Urinary bladder (tissue), 4 donors: Measurements from ENCODE around the gene TMEM178B. TPM values are rescaled to one million over a fixed set of nuclear protein-coding genes. Genes with fewer than 3 reads are reported as not detected.

Source experiments
- DNase-seq: peaks from one replicate; pipeline ENCODE4 v3.0.0-alpha.2; 2015; ENCODE audit errors: extremely low spot score
- H3K27ac ChIP-seq: one replicate; pipeline ENCODE4 v1.5.1; 2013; ENCODE audit warnings: low read depth, mild to moderate bottlenecking, moderate library complexity
- H3K36me3 ChIP-seq: one replicate; pipeline ENCODE4 v1.6.1; 2013; ENCODE audit warnings: mild to moderate bottlenecking, moderate library complexity; ENCODE audit not compliant: insufficient read depth
- H3K4me1 ChIP-seq: one replicate; pipeline ENCODE4 v1.6.1; 2013; ENCODE audit warnings: mild to moderate bottlenecking, moderate library complexity; ENCODE audit not compliant: insufficient read depth
- H3K4me3 ChIP-seq: one replicate; pipeline ENCODE4 v1.5.1; 2013; ENCODE audit warnings: low read depth, low read length
- WGBS: extraction: QIAGEN DNeasy Blood & Tissue Kit; methylation state at CpG from one replicate; pipeline ENCODE4 v1.1.7; 2013; 5-methylcytosine and 5-hydroxymethylcytosine counted together
- polyA plus RNA-seq: library from polyadenylated mRNA; stranded (reverse); fragments of 200-250 nt; gene quantifications from one replicate; pipeline ENCODE4 v1.2.3, GENCODE V29; 2013
- total RNA-seq: library from RNA; depleted of rRNA; stranded (reverse); fragments of >200 nt; gene quantifications from one replicate; pipeline ENCODE4 v1.2.3, GENCODE V29; 2014
- donor health status: healthy with polysubstance abuse.
- donor health status: healthy.

Gene TMEM178B
- total and polyA plus RNA-seq, 2 donors: 0.57 to 2.0 TPM

GRCh38 chr7:141238596-141239243, 164.9 kb downstream of the TMEM178B start:
- Histone ChIP-seq H3K27ac (no peak overlapping the region), H3K36me3 (no peaks in the 10 kb centered on the region), H3K4me1 (no peaks in the 10 kb centered on the region), H3K4me3 (no peak overlapping the region)
- DNase-seq: no peak
- WGBS: 55% methylated on average over 10 of the region's 10 CpGs

DNA sequence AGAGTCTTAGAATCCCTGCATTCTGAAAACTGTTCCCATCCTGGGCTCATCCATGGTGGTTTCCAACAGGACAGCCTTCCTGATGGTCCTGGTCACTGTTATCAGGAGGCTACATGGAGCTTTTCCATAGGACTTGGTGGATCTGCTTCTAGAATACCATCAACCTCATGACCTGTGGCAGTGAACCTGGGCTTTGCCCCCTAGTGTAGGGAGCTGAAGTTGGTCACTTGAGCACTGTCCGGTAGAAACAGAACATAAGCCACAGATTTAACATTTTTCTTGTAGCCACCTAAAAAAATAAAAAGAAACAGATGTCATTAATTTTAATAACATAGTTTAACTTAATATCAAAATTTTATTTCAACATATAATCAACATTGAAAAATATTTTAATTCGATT, 165.8 kb downstream of the TMEM178B start:
- WGBS: 91% methylated on average over 2 of the region's 2 CpGs
- H3K4me1 ChIP-seq: no peaks in the 10 kb centered on the region

DNA sequence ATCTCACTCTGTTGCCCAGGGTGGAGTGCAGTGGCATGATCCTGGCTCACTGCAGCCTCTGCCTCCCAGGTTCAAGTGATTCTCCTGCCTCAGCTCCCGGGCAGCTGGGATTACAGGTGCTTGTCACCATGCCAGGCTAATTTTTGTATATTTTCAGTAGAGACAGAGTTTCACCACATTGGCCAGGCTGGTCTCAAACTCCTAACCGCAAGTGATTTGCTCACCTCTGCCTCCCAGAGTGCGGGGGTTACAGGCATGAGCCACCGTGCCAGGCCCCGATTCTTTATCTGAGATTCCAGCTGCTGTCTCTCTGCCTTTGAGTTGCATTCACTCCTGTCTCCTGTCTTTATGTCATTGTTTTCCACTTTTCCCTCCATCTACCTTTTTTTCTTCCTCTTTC, 168.7 kb downstream of the TMEM178B start:
- WGBS: 71% methylated on average over 5 of the region's 5 CpGs
- Histone ChIP-seq H3K27ac (no peak overlapping the region), H3K36me3 (no peaks in the 10 kb centered on the region), H3K4me1 (no peaks in the 10 kb centered on the region), H3K4me3 (no peak overlapping the region)
- DNase-seq: no peak

More for the DNA sequence above, 165.8 kb downstream of the TMEM178B start:
- Histone ChIP-seq H3K36me3 (no peaks in the 10 kb centered on the region), H3K4me3 (no peak overlapping the region), H3K27ac (no peak overlapping the region)
- DNase-seq: no peak

GRCh38 chr7:141243368-141243767, 169.5 kb downstream of the TMEM178B start:
- 71% methylated on average over 8 of the region's 8 CpGs for WGBS
- Histone ChIP-seq H3K4me3 (no peak overlapping the region), H3K27ac (no peak overlapping the region), H3K4me1 (no peaks in the 10 kb centered on the region), H3K36me3 (no peaks in the 10 kb centered on the region)
- no peak for DNase-seq

GRCh38 chr7:141244435-141244834, 170.6 kb downstream of the TMEM178B start:
- H3K36me3 ChIP-seq: no peaks in the 10 kb centered on the region
- no peak overlapping the region for H3K4me3 ChIP-seq
- no peak for DNase-seq
- 77% methylated on average over 6 of the region's 6 CpGs for WGBS
- H3K27ac ChIP-seq: no peak overlapping the region
- H3K4me1 ChIP-seq: no peaks in the 10 kb centered on the region

- DNase-seq: no peak
- Histone ChIP-seq H3K36me3 (no peaks in the 10 kb centered on the region), H3K27ac (no peak overlapping the region), H3K4me1 (no peaks in the 10 kb centered on the region), H3K4me3 (no peak overlapping the region)
- 83% methylated on average over 6 of the region's 6 CpGs for WGBS
These were observed 172.6 kb downstream of the TMEM178B start for GRCh38 chr7:141246426-141246825.

- DNase-seq: no peak
- no peak overlapping the region for H3K4me3 ChIP-seq
- WGBS: 75% methylated on average over 1 of the region's 1 CpG
- H3K36me3 ChIP-seq: no peaks in the 10 kb centered on the region
- H3K27ac ChIP-seq: no peak overlapping the region
- no peaks in the 10 kb centered on the region for H3K4me1 ChIP-seq
These were observed 177.3 kb downstream of the TMEM178B start for GRCh38 chr7:141251180-141251579.

- 86% methylated on average over 2 of the region's 2 CpGs for WGBS
- DNase-seq: no peak
- Histone ChIP-seq H3K4me1 (no peaks in the 10 kb centered on the region), H3K27ac (no peak overlapping the region), H3K4me3 (no peak overlapping the region), H3K36me3 (no peaks in the 10 kb centered on the region)
These were observed 178.1 kb downstream of the TMEM178B start for GRCh38 chr7:141251957-141252356.

- 92% methylated on average over 2 of the region's 2 CpGs for WGBS
- no peaks in the 10 kb centered on the region for H3K36me3 ChIP-seq
- H3K4me1 ChIP-seq: no peaks in the 10 kb centered on the region
- H3K4me3 ChIP-seq: no peak overlapping the region
- DNase-seq: no peak
- H3K27ac ChIP-seq: no peak overlapping the region
These were observed 183.7 kb downstream of the TMEM178B start for GRCh38 chr7:141257597-141257996.

GRCh38 chr7:141258559-141258958, 184.7 kb downstream of the TMEM178B start:
- Histone ChIP-seq H3K4me3 (no peak overlapping the region), H3K36me3 (no peaks in the 10 kb centered on the region), H3K27ac (no peak overlapping the region), H3K4me1 (no peaks in the 10 kb centered on the region)
- 78% methylated on average over 5 of the region's 5 CpGs for WGBS
- DNase-seq: no peak

DNA sequence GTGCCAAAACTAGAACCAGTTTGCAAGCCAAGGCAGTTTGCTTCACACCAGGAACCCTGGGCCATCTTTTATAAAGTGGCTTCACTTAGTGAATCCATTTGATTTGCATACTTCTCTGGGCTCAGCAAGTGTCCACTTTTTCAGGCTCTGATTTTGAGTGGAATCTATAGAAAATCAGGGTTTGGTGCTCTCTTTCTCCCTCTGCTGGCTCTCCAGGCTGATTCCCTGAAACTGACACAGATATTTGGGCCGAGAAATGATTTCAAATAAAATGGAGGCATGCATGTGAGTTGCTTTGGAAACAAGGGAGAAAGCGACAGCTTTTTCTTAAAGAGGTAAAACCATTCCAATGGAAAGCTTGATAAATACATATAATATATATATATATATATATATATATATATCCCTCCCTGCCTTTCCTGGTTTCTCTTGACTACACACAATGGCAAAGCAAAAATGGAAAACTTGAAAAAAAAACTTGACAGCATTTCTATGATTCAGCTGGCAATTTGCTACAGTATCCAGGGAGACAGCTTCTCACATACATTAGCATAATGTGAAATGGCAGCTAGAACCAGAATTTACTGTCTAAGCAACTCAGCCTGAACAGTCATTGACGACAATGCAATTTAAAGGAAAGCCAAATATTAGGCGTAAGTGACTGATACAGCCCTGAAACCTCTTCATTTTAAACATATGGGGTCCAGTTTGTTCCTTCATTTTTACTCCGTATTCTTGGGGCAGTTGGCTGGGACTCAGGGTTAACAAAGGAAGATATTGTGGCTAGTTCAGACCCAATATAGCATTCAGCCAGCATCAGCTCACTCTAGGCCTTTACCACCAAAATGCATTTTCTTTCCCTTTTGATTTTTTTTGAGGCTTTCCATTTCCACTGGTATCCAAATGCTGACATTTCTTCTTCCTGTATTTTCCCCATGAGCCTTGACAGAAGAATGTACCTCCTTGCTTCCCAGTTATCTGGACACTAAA, 188.5 kb downstream of the TMEM178B start:
- no peak overlapping the region for H3K27ac ChIP-seq
- no peak overlapping the region for H3K4me3 ChIP-seq
- H3K4me1 ChIP-seq: no peaks in the 10 kb centered on the region
- 70% methylated on average over 5 of the region's 5 CpGs for WGBS
- H3K36me3 ChIP-seq: no peaks in the 10 kb centered on the region
- no peak for DNase-seq

- WGBS: 82% methylated on average over 2 of the region's 2 CpGs
- DNase-seq: no peak
- Histone ChIP-seq H3K4me3 (no peak overlapping the region), H3K36me3 (no peaks in the 10 kb centered on the region), H3K27ac (no peak overlapping the region), H3K4me1 (no peaks in the 10 kb centered on the region)
These were observed 189.6 kb downstream of the TMEM178B start for GRCh38 chr7:141263508-141263907.

DNA sequence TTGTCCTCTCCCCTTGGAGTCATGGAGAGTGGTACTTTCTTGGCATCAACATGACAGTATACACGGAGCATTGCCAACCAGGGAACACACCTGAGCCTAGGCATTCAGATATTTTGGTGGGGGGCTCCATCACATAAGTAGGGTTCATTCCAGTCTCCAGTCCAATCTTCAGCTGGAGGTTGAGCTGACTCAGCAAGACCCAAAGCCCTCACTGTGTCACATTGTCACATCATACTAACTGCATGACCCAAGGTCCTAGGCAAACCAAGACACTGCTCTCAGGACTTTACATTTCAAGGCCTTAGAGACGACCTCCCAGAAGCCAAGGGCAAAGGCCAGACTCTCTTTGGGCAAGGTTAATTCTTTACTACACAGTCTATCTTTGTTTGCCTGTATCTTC, 190.1 kb downstream of the TMEM178B start:
- no peak overlapping the region for H3K4me3 ChIP-seq
- H3K27ac ChIP-seq: no peak overlapping the region
- WGBS: 49% methylated on average over 2 of the region's 2 CpGs
- no peaks in the 10 kb centered on the region for H3K4me1 ChIP-seq
- DNase-seq: no peak
- no peaks in the 10 kb centered on the region for H3K36me3 ChIP-seq

DNA sequence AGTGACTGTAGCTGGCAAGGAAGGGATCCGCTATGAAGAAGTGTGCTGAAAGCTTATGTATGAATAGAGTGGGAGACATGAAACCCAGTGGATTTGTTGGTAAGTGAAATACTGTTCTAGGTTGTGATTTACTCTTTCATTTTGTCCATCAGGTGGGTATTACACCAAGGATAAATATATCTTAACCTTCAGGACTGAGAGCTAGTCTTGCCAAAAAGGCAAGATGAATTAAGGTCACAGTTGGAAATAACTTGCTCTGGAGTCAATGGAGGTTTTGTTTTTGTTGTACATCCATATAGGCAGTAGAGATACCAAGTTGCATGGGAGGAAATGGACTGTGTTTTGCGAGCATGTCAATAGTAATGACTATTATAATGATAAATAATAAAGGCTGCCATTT, 190.6 kb downstream of the TMEM178B start:
- H3K4me3 ChIP-seq: no peak overlapping the region
- no peak overlapping the region for H3K27ac ChIP-seq
- 84% methylated on average over 2 of the region's 2 CpGs for WGBS
- no peaks in the 10 kb centered on the region for H3K4me1 ChIP-seq
- H3K36me3 ChIP-seq: no peaks in the 10 kb centered on the region
- DNase-seq: no peak
